Naive B cell (primary cell): ENCODE data around the gene MCTP2. TPM values are rescaled to one million over a fixed set of nuclear protein-coding genes. Genes with fewer than 3 reads are reported as not detected.

Experiments
- ATAC-seq, 2 donors: fragments of 150-1000 bp; cut with Tn5 transposase; 2 replicates each; pipeline ENCODE4 v1.10.0; 2021; ENCODE audit warnings: low read depth in 2 of 2, mild to moderate bottlenecking in 2 of 2, moderate library complexity in 2 of 2
- DNase-seq: peaks from one replicate; pipeline ENCODE4 v3.0.0; 2022
- H3K27ac Mint-ChIP-seq, 6 donors: one replicate each; pipeline ENCODE4 v1.8.0; 2020 to 2022; ENCODE audit warnings: mild to moderate bottlenecking in 6 of 6, mixed read lengths in 6 of 6, moderate library complexity in 5 of 6, inconsistent platforms in 2 of 6
- H3K27me3 Mint-ChIP-seq, 3 donors: one replicate each; pipeline ENCODE4 v1.8.0; 2021 to 2022; ENCODE audit warnings: mixed read lengths in 3 of 3, mild to moderate bottlenecking in 1 of 3
- H3K36me3 Mint-ChIP-seq, 2 donors: one replicate each; pipeline ENCODE4 v1.8.0; 2020 to 2022; ENCODE audit warnings: mixed read lengths in 2 of 2, inconsistent platforms in 1 of 2, mild to moderate bottlenecking in 1 of 2
- H3K4me1 Mint-ChIP-seq, 3 donors: one replicate each; pipeline ENCODE4 v1.8.0; 2020 to 2022; ENCODE audit warnings: mixed read lengths in 3 of 3, inconsistent platforms in 1 of 3, mild to moderate bottlenecking in 1 of 3, moderate library complexity in 1 of 3
- H3K4me3 Mint-ChIP-seq, 8 donors: one replicate each; pipeline ENCODE4 v1.8.0; 2020 to 2022; ENCODE audit warnings: mild to moderate bottlenecking in 8 of 8, mixed read lengths in 8 of 8, moderate library complexity in 8 of 8, inconsistent platforms in 2 of 8
- H3K9me3 Mint-ChIP-seq, 7 donors: one replicate each; pipeline ENCODE4 v1.8.0; 2020 to 2022; ENCODE audit warnings: mixed read lengths in 7 of 7, mild to moderate bottlenecking in 5 of 7, inconsistent platforms in 2 of 7, moderate library complexity in 1 of 7
- polyA plus RNA-seq, 6 donors: library from polyadenylated mRNA; unstranded; fragments of 300-500 nt; fragmentation: Illumina TruSeq; gene quantifications; one replicate each; pipeline ENCODE4 v1.2.3, GENCODE V29; 2021; ENCODE audit warnings: low read depth in 6 of 6

Gene MCTP2
- polyA plus RNA-seq, 6 donors from 2014 or later: 12.7 to 30.5 (median 17.5) TPM

DNA sequence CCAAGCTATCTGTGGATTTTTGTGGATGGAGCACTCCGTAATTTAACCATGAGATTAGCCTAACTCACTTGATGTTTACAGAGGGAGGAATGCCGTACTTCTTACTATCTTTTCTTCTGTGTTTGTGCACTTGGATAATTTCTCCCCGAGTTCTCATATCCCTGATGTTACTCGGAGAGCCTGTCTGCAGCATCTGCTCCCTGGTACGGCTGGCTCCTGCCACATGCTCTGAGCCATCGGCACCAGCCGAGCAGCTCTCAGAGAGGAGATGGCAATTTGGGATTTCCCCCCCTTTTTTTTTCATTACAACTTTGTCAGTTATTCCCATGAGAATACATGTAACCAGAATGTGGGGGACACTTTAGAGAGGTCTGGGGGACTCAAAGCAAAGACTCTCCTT is 155.0 kb downstream of the MCTP2 start:
- no peak for DNase-seq
- H3K36me3 Mint-ChIP-seq: peaks cover 17 to 25% of the 10 kb centered on the region in 2 donors
- peak overlapping the region in 2 of 8 donors; percentile 79 to 87 for H3K4me3 Mint-ChIP-seq
- H3K4me1 Mint-ChIP-seq: peaks cover 36 to 52% (median 51%) of the 10 kb centered on the region in 3 donors
- H3K27ac Mint-ChIP-seq: peak overlapping the region in 2 of 6 donors; percentile 44 to 86
- peaks cover 0 to 5% (median 0%) of the 10 kb centered on the region in 7 donors for H3K9me3 Mint-ChIP-seq
- no peaks in the 10 kb centered on the region for H3K27me3 Mint-ChIP-seq
- no peak for ATAC-seq

DNA sequence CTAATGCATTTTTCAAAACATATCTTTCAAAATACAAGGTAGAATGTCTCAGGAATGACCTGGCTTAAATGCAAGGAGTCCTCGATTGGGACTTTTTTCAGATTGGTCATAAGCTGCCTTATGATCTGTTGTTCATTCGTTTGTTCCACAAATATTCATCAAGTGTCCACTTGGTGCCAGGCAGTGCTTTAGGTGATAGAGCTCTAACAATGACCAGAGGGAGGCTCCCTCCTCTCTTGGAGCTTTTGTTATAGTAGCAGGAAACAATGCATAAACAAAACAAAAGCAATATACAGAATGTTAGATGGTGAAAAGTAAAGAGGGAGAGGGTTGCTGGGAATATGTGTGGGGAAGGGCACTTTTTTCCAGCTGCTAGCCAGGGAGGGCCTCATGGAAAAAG is 156.1 kb downstream of the MCTP2 start:
- ATAC-seq: no peak
- no peaks in the 10 kb centered on the region for H3K27me3 Mint-ChIP-seq
- peaks cover 22 to 29% of the 10 kb centered on the region in 2 donors for H3K36me3 Mint-ChIP-seq
- H3K4me1 Mint-ChIP-seq: peaks cover 36 to 48% (median 40%) of the 10 kb centered on the region in 3 donors
- H3K27ac Mint-ChIP-seq: peak overlapping the region; percentile 44 to 92 (median 87)
- H3K4me3 Mint-ChIP-seq: peak overlapping the region; percentile 54 to 87 (median 74)
- no peak for DNase-seq
- peaks cover 0 to 5% (median 0%) of the 10 kb centered on the region in 7 donors for H3K9me3 Mint-ChIP-seq

DNA sequence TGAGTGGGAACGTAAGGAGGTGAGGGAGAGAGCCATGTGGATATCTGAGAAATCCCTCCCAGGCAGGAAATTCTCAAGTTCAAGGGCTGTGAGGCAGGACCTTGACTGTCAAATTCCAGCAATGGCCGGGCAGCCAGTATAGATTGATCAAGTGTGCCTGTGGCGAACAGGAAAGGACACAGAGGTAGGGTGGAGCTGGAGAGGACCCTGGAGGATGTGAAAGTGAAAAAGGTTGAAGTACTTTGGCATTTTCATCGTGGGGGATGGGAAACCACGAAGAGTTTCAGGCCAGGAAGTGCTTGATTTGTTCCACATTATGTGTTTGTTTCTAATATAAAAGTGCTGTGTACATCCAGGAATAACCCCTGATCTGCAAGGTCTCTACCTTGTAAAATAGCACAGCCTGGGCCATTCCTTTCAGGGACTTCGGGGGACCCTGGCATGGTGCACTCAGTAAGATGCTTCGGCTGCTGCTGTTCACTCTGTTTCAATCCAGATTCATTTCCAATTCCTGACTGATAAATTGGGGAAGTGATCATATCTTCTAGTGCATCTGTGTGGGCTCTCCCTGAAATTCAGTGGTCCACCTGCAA is 156.6 kb downstream of the MCTP2 start:
- H3K27ac Mint-ChIP-seq: peak overlapping the region; percentile 44 to 92 (median 87)
- peak overlapping the region; percentile 54 to 87 (median 74) for H3K4me3 Mint-ChIP-seq
- H3K9me3 Mint-ChIP-seq: peaks cover 0 to 5% (median 0%) of the 10 kb centered on the region in 7 donors
- ATAC-seq (peak; percentile 87 to 88), DNase-seq (peak; percentile 59)
- H3K27me3 Mint-ChIP-seq: no peaks in the 10 kb centered on the region
- H3K4me1 Mint-ChIP-seq: peaks cover 34 to 43% (median 35%) of the 10 kb centered on the region in 3 donors
- H3K36me3 Mint-ChIP-seq: peaks cover 22 to 29% of the 10 kb centered on the region in 2 donors

DNA sequence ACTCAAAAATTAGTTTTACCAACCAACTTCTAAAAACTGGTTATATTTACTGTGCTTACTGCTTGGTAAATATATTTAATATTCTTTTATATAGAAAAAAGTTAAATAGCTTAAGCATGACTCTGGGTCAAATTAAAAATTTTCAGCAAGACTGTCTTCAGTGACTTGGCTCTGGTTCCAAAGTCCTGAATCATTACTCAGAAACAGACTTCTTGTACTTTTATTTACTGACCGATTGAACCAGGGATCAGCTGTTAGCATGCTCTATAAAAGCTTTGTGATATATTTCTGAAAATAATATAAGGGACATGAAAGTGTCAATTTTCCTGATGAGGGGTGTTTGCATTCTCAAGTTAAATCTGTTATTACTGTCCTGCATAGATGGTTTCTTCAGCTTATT is 164.3 kb downstream of the MCTP2 start:
- DNase-seq (no peak), ATAC-seq (no peak)
- H3K36me3 Mint-ChIP-seq: peaks cover 6 to 19% of the 10 kb centered on the region in 2 donors
- no peaks in the 10 kb centered on the region for H3K4me1 Mint-ChIP-seq
- no peak overlapping the region for H3K4me3 Mint-ChIP-seq
- no peaks in the 10 kb centered on the region for H3K9me3 Mint-ChIP-seq
- no peaks in the 10 kb centered on the region for H3K27me3 Mint-ChIP-seq
- no peak overlapping the region for H3K27ac Mint-ChIP-seq

DNA sequence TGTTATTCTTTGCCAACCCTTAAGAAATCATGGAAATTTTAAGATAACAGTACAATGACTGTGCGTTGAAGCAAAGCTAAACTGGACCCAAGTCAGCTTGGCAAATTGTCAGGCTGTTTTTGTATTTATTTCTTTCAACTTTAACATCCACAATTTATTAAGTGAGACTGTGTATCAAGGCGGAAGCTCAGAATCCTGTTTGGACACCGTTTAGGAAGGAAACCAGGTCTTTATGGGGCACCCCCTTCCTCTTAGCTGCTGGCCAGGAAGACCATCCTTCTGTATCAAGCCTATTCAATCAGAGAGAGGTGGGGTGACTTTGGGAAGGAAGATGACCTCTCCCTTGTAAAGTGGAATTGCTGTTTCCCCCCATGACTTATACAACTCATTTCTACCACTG is 166.0 kb downstream of the MCTP2 start:
- H3K36me3 Mint-ChIP-seq: peaks cover 0 to 30% of the 10 kb centered on the region in 2 donors
- ATAC-seq: no peak
- H3K9me3 Mint-ChIP-seq: no peaks in the 10 kb centered on the region
- H3K4me1 Mint-ChIP-seq: peaks cover 0 to 5% (median 0%) of the 10 kb centered on the region in 3 donors
- DNase-seq: no peak
- H3K4me3 Mint-ChIP-seq: no peak overlapping the region
- no peaks in the 10 kb centered on the region for H3K27me3 Mint-ChIP-seq
- peak overlapping the region in 1 of 6 donors; percentile 47 for H3K27ac Mint-ChIP-seq

DNA sequence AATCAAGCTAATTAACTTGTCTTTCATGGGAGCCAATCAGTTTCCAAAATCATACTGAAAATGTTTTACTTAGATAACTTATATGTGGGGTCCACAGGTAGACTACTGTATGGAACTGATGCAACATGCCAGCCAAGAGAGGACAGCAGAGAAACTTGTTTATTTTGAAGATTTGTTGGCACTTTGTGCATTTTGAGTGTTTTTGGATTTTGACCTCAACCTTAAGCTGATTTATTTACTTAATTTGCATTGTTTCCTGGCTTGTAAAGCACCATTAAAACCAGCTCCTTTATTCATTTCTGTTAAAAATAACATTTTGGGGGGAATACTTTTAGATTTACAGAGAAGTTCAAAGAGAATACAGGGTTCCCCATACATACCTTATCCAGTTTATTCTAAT is 166.6 kb downstream of the MCTP2 start:
- Mint-ChIP-seq H3K27me3 (no peaks in the 10 kb centered on the region), H3K4me1 (peaks cover 0 to 5% (median 0%) of the 10 kb centered on the region in 3 donors), H3K9me3 (no peaks in the 10 kb centered on the region), H3K4me3 (no peak overlapping the region), H3K27ac (peak overlapping the region in 1 of 6 donors; percentile 91), H3K36me3 (peaks cover 0 to 34% of the 10 kb centered on the region in 2 donors)
- ATAC-seq (no peak), DNase-seq (no peak)

DNA sequence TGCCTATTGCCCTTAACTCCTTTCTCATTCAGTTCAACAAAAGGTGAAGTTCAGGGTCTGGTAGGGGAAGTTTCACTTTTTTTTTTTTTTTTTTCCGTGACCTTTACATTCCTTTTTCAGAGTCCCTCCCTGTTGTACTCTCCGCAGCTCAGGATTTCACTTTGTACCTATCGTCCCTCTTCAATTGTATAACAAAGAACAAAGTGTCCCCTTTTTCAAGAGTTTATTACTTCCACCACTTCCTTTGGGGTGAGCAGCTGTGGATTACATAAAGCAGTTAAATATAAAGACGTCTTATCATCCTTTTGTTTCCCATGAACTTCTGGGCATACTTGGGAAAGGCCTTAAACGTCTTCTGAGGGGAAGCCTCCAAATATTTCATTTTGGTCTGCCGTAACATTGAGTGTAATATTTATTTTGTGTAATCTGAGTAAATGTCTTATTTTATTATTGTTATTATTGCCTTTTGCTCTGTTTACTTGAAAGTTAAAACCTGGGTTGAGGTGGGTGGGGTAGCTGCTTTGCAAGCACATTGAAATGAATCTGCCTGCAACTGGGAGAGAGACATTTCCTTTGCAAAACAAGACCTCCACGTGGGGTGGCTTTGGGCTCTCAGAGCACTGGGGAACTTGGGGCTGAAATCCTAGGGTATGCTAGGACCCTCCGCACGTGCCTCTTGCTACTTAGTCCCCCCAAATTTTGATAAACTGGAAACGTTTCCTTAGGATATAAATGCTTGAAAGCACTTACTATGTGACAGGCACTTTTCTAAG is 169.4 kb downstream of the MCTP2 start:
- no peaks in the 10 kb centered on the region for H3K9me3 Mint-ChIP-seq
- DNase-seq (no peak), ATAC-seq (no peak)
- H3K27ac Mint-ChIP-seq: peak overlapping the region in 3 of 6 donors; percentile 8 to 39 (median 24)
- peaks cover 2 to 5% (median 4%) of the 10 kb centered on the region in 3 donors for H3K4me1 Mint-ChIP-seq
- no peak overlapping the region for H3K4me3 Mint-ChIP-seq
- H3K36me3 Mint-ChIP-seq: peaks cover 0 to 35% of the 10 kb centered on the region in 2 donors
- no peaks in the 10 kb centered on the region for H3K27me3 Mint-ChIP-seq

DNA sequence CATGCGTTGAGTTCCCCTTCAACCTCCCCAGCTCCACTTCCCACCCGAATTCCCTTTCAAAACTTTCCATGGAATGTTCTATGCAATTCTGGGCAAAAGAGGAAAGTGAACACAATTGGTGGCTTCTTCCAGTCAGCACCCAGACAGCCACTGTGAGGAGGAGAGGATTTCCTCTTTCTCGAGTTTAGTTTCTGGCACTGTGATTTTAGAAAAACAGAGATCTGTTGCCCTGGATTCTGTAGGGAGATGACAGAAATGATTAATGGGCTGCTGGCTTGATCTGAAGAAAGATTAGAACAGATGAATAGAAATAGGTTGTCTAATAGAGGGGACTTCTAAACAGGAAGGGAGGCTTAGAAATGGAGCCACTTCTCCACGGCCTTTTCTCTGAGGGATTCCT is 172.0 kb downstream of the MCTP2 start:
- H3K9me3 Mint-ChIP-seq: no peaks in the 10 kb centered on the region

DNA sequence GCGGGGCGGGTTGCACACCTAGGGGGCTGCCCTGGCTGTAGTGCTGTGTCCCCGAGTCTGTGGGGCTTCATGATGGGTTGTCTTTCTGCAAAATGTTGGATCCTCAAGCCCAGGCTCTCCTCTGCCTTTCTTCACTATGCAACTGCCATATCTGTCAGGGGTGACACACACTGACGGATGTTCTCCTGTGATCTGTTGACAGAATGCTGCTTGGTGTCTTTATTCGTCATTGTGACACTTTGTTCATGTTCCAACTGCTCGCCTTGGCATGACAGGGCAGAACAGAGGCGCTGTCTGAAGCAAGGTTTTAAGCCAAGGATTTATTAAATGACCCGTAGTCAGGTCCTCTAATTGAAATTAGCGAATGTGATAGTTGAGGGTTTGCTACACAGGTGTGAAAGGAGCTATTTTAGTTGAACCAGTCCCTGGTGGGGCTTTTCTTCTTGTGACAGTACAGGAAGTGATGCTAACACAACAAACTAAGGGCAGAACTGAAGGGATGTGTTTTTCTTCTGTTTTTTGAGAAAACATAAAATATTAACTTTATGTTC is 173.4 kb downstream of the MCTP2 start:
- DNase-seq: no peak
- H3K36me3 Mint-ChIP-seq: peaks cover 12 to 32% of the 10 kb centered on the region in 2 donors
- H3K27ac Mint-ChIP-seq: peak overlapping the region in 2 of 6 donors; percentile 9 to 89
- H3K9me3 Mint-ChIP-seq: no peaks in the 10 kb centered on the region
- H3K4me1 Mint-ChIP-seq: peaks cover 2 to 9% (median 5%) of the 10 kb centered on the region in 3 donors
- no peaks in the 10 kb centered on the region for H3K27me3 Mint-ChIP-seq
- no peak overlapping the region for H3K4me3 Mint-ChIP-seq
- no peak for ATAC-seq

More for the DNA sequence above, 172.0 kb downstream of the MCTP2 start:
- no peak overlapping the region for H3K4me3 Mint-ChIP-seq
- H3K36me3 Mint-ChIP-seq: peaks cover 0 to 35% of the 10 kb centered on the region in 2 donors
- peak overlapping the region in 5 of 6 donors; percentile 34 to 91 (median 52) for H3K27ac Mint-ChIP-seq
- no peak for ATAC-seq
- H3K4me1 Mint-ChIP-seq: peaks cover 2 to 5% (median 4%) of the 10 kb centered on the region in 3 donors
- H3K27me3 Mint-ChIP-seq: no peaks in the 10 kb centered on the region
- DNase-seq: no peak

DNA sequence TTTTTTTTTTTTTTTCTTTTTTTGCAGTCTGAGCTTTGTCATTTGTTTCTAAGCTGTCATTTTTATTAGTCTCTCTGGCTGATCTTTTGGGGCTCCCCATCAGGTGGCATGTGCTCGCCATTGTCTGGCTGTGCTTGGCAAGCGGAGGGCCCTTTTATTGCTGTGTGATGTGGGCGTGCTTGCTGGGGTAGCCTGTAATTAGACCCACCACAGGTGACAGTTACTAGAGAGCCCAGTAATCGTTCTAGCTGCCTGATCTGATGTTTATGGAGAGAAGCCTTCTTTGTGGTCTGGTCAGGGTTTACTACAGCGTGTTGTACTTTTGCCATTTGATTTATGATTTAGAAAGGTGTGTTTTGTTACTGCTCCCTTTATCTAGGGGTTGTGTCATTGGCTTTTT is 179.9 kb downstream of the MCTP2 start:
- H3K27ac Mint-ChIP-seq: peak overlapping the region in 5 of 6 donors; percentile 40 to 83 (median 77)
- peaks cover 16 to 21% of the 10 kb centered on the region in 2 donors for H3K36me3 Mint-ChIP-seq

DNA sequence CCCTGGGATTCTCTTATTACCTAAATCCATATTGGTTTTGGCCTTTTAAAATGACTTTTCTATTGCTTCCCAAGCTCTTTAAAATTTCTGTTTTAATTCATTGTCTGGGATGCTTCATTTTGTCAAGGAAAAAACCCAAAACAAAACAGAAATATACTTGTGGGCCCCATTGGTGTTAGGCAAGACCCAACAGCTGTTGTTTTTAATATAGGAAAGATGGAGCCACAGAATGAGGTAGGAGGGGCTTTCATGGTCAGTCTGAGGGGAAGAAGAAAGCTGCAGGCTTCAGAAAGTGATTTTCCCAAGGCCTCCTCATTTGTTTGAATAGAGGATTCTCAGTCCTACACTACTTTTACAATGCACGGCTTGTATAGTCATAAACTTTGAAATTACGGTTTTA is 180.5 kb downstream of the MCTP2 start:
- Mint-ChIP-seq H3K9me3 (no peaks in the 10 kb centered on the region), H3K27ac (peak overlapping the region in 4 of 6 donors; percentile 16 to 77 (median 48)), H3K36me3 (peaks cover 16 to 21% of the 10 kb centered on the region in 2 donors), H3K4me3 (no peak overlapping the region), H3K4me1 (peaks cover 9% of the 10 kb centered on the region in 3 donors), H3K27me3 (no peaks in the 10 kb centered on the region)
- ATAC-seq (no peak), DNase-seq (no peak)

More for the DNA sequence above, 179.9 kb downstream of the MCTP2 start:
- H3K4me3 Mint-ChIP-seq: no peak overlapping the region
- no peaks in the 10 kb centered on the region for H3K27me3 Mint-ChIP-seq
- ATAC-seq: no peak
- DNase-seq: no peak
- peaks cover 9% of the 10 kb centered on the region in 3 donors for H3K4me1 Mint-ChIP-seq
- H3K9me3 Mint-ChIP-seq: no peaks in the 10 kb centered on the region

DNA sequence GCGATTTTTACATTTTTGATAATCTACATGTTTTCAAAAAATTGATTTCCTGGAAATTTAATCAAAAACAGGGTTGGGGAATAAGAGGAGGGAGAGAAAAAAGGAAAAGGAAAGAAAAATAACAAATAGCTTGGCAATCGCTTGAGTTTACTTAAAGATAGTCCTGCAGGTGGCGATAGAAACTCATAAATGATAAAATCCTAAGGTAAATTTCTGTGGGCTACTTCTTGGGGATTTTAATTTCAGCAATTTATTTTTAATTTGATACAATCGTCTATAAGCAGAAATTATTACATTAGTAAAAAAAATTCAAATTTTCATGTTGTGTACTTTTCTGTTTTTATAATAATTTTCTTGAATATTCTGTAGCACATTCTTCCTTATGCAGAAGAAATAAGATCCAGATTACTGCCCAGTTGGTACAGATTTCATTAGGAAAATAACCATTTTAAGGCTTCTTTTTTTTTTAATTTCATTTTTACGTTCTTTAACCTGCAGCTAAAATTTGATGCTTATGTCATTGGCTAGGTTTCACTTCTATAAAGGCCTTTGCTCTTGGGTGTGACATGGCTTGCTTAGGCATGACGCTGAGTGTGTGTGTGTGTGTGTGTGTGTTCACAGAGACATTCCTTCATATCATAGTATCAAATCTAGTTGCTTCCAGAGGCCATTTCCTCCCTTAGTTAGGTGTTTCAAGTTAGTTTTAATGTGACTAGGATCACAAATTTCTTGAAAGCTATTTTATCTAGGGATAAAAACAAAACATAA is 181.8 kb downstream of the MCTP2 start:
- DNase-seq (peak; percentile 57), ATAC-seq (peak; percentile 98 to 99)
- peaks cover 9% of the 10 kb centered on the region in 3 donors for H3K4me1 Mint-ChIP-seq
- no peaks in the 10 kb centered on the region for H3K9me3 Mint-ChIP-seq
- H3K27me3 Mint-ChIP-seq: no peaks in the 10 kb centered on the region
- peak overlapping the region; percentile 42 to 90 (median 63) for H3K27ac Mint-ChIP-seq
- H3K36me3 Mint-ChIP-seq: peaks cover 18 to 21% of the 10 kb centered on the region in 2 donors
- peak overlapping the region in 4 of 8 donors; percentile 21 to 39 (median 29) for H3K4me3 Mint-ChIP-seq

DNA sequence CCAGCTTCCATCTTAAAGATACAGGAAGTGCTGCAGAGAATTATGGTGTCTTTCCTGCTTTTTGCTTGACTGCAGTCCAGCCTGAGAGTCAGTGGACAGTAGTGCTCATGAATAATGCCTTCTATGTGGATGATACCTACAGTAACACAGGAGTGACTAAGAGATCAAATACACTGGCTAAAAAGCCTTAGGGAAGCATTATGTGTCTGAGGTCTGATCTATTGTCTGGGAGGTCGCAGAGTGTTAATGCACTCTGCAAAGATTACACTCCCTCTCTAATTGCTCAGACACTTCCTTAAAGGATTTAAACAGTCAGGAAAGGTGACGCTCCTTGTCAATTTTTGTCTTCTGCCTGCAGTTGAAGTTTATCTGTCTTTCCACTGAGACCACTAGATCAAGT is 183.6 kb downstream of the MCTP2 start:
- no peak for ATAC-seq
- Mint-ChIP-seq H3K27ac (no peak overlapping the region), H3K4me3 (no peak overlapping the region), H3K4me1 (peaks cover 3 to 9% (median 9%) of the 10 kb centered on the region in 3 donors), H3K27me3 (no peaks in the 10 kb centered on the region), H3K36me3 (peaks cover 10 to 15% of the 10 kb centered on the region in 2 donors), H3K9me3 (no peaks in the 10 kb centered on the region)
- DNase-seq: no peak
